ENCODE measurements around the gene CFAP73.

Gene CFAP73

GRCh38 chr12:113142886-113143332 lies 6.6 kb upstream of the CFAP73 start:
- DNase-seq: no peak

- DNase-seq: no peak
Measured at GRCh38 chr12:113143959-113144358, 5.6 kb upstream of the CFAP73 start.

- no peak for DNase-seq
Measured at GRCh38 chr12:113144806-113145205, 4.7 kb upstream of the CFAP73 start.

GRCh38 chr12:113145720-113146551 lies 3.6 kb upstream of the CFAP73 start:
- DNase-seq: no peak

- DNase-seq: no peak
Measured at GRCh38 chr12:113146999-113147398, 2.5 kb upstream of the CFAP73 start.

- DNase-seq: no peak
Measured at GRCh38 chr12:113151655-113152054, 2.1 kb downstream of the CFAP73 start.

- no peak for DNase-seq
Measured at GRCh38 chr12:113152196-113152834, 2.8 kb downstream of the CFAP73 start.

GRCh38 chr12:113152835-113153814 lies 3.6 kb downstream of the CFAP73 start:
- DNase-seq: peak; percentile 67

- DNase-seq: no peak
Measured at GRCh38 chr12:113154351-113154973, 4.9 kb downstream of the CFAP73 start.

GRCh38 chr12:113155060-113155459 lies 5.5 kb downstream of the CFAP73 start:
- DNase-seq: no peak

- DNase-seq: no peak
Measured at GRCh38 chr12:113155646-113156045, 6.1 kb downstream of the CFAP73 start.

- no peak for DNase-seq
Measured at GRCh38 chr12:113157218-113157859, 7.8 kb downstream of the CFAP73 start.

- no peak for DNase-seq
Measured at GRCh38 chr12:113158439-113159203, 9.1 kb downstream of the CFAP73 start.

- no peak for DNase-seq
Measured at GRCh38 chr12:113159937-113160336, 10.4 kb downstream of the CFAP73 start.

- DNase-seq: no peak
Measured at GRCh38 chr12:113161415-113162016, 12.0 kb downstream of the CFAP73 start.

GRCh38 chr12:113162102-113163029 lies 12.8 kb downstream of the CFAP73 start:
- DNase-seq: no peak

- no peak for DNase-seq
Measured at GRCh38 chr12:113163030-113163360, 13.5 kb downstream of the CFAP73 start.

- DNase-seq: no peak
Measured at GRCh38 chr12:113164014-113164413, 14.5 kb downstream of the CFAP73 start.

GRCh38 chr12:113165521-113166450 lies 16.3 kb downstream of the CFAP73 start:
- no peak for DNase-seq

Data from CD4-positive, alpha-beta T cell treated with Interleukin-15 for 1 hour (primary cell).